Measurements from ENCODE around the gene MED28.
"Not testable (repeated sequence)": the region's sequence is repeated elsewhere in the genome, so short reads cannot be mapped to it uniquely, and the experiment has no call there.

MED28 gene, protein sequence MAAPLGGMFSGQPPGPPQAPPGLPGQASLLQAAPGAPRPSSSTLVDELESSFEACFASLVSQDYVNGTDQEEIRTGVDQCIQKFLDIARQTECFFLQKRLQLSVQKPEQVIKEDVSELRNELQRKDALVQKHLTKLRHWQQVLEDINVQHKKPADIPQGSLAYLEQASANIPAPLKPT

DNA sequence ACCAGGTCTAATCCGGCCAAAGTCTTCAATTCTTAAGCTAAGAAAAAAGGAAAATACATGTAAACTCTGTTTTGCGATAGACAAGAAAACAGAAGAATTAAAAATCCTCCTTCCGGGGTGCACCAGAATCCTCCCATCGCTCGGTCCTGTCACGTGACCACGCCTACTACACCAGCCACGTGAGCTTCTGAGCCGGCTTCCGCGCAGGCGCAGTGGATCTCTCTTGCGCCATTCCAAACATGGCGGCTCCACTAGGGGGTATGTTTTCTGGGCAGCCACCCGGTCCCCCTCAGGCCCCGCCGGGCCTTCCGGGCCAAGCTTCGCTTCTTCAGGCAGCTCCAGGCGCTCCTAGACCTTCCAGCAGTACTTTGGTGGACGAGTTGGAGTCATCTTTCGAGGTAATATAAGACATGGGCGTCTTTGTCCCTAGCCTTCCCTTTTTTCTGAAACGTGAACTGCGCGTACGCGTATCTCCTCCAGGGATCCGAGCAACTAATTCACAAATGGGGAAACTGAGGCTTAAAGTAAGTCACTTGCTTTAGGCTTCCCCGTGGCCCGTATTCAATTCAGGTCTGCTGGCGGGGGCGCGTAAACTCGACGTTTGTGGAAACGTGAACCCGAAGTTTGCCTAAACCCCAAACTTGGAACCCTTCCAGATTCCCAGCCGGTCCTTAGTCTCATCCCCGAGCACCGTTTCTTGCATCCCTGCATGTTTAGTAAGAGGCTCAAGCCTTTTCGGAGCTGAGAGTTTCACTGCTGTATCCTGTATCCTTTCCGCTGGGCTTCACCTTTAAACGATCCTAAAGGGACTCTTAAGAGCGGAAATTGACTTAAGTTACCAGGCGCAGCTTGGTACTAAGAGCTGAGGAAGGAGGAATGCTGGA, at the start of gene MED28:
TSS of gene MED28 (plus strand) at position 226 of the 884 bp plus-strand sequence. CDS start at position 240, 14 bp downstream.
- DNase-seq: peak; percentile 92 to 95

- DNase-seq: no peak
These were observed 48.6 kb upstream of the MED28 start for GRCh38 chr4:17565846-17566245.

DNA sequence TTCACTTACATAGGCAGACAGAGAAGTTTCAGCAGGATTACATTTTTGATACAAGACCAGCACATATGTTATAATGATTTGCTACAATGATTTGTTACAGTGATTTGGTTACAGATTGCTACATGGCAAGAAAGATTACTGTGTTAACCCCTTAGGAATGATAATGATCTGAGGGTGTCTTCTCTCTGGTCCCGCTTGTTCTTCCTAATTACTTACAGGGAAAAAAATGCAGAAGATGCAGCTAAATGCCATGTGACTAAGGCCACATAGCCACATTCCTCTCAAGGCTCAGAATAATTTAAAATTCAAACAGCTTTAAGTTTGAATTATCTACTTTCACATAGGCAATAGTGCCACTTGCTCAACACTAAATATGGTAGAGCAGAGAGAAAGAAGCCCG, 47.2 kb upstream of the MED28 start:
- DNase-seq: no peak

- no peak for DNase-seq
These were observed 40.2 kb upstream of the MED28 start for GRCh38 chr4:17574206-17574605.

GRCh38 chr4:17575177-17575576, 39.3 kb upstream of the MED28 start:
- DNase-seq: not testable (repeated sequence)

- DNase-seq: peak; percentile 98 to 99
These were observed 37.3 kb upstream of the MED28 start, which contains the start of gene LAP3 for GRCh38 chr4:17576932-17577664. Gene LAP3 (plus strand): TSS chr4:17577198. CDS start chr4:17577466, 268 bp downstream.

- peak; percentile 10 to 20 for DNase-seq
These were observed 36.6 kb upstream of the MED28 start for GRCh38 chr4:17577665-17578481.

DNA sequence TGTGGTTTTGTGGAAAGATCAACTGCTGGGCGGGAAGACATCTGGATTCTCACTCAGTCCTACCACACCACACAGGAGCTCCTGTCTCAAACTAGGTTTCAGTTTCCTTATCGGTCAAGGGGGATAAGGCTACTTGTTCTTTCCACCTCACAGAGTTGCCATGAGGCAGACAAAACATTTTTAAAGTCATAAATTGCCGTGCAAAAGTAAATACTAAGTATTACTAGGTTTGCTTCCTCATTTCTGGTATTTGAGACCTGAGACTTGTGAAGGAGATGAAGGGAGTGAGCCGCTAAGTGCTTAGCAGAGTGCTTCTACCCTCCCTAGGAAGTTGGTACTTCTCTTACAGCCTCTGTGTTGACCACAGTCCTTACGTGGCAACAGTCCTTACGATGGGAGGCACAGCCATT, 36.0 kb upstream of the MED28 start:
- DNase-seq: no peak

DNA sequence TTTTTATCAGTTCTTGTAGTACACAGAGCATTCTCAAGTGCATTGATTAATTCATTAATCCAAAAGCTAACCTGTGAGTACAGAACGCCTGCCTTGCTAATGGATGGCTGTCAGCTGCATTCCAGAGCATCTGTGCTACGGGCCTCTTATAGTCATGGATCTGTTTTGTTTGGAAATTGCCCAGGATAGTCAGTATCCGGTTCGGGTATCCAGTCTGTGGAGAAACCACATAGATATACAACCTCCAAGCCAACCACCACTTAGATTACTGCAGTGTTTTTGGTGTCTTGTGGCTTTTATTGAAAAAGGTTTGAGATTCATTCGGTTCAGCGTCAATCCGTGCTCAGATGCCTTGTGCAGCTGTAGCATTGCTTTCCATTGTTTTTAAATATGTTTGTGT, 33.5 kb upstream of the MED28 start:
- no peak for DNase-seq

- no peak for DNase-seq
These were observed 31.2 kb upstream of the MED28 start for GRCh38 chr4:17583276-17583675.

GRCh38 chr4:17583941-17584340, 30.5 kb upstream of the MED28 start:
- DNase-seq: no peak

GRCh38 chr4:17584521-17585213, 29.8 kb upstream of the MED28 start:
- DNase-seq: no peak

- DNase-seq: no peak
These were observed 27.2 kb upstream of the MED28 start for GRCh38 chr4:17587094-17587822.

GRCh38 chr4:17589355-17589754, 25.1 kb upstream of the MED28 start:
- no peak for DNase-seq

GRCh38 chr4:17595471-17596005, 18.9 kb upstream of the MED28 start:
- no peak for DNase-seq

GRCh38 chr4:17597517-17597916, 16.9 kb upstream of the MED28 start:
- no peak for DNase-seq

- DNase-seq: no peak
These were observed 14.6 kb upstream of the MED28 start for GRCh38 chr4:17599826-17600225.

GRCh38 chr4:17605236-17605635, 9.2 kb upstream of the MED28 start:
- no peak for DNase-seq

GRCh38 chr4:17613761-17614415, 553 bp upstream of the MED28 start:
- no peak for DNase-seq

DNA sequence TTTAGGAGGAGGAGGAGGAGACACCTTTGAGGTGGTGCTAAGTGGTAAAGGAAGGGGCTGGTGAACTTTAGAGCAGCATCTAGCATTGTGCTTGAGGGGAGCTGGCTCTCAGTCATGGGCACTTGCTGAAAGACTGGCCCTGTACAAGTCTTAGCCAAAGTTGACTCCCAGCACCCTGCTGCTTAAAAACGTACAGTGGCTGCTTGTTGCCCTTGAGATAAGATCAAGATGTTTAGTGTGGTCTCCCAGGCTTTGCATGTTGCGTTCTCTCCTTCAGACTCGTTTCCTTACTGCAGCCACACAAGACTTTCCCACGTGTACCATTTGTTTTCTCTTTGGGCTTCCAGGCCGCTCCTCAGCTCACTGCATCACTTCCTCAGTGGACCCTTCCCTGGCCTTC, 1.8 kb downstream of the MED28 start:
- DNase-seq: no peak

All from activated CD4-positive, alpha-beta T cell treated with anti-CD3 and anti-CD28 coated beads, Interleukin-2, amount 50 U/mL, for 4 hours (primary cell).